ENCODE data around the gene URI1. TPM values are rescaled to one million over a fixed set of nuclear protein-coding genes. Genes with fewer than 3 reads are reported as not detected.

The URI1 gene
- total RNA-seq, 2 experiments from 2014 or later: 45.1 to 79.2 TPM

DNA sequence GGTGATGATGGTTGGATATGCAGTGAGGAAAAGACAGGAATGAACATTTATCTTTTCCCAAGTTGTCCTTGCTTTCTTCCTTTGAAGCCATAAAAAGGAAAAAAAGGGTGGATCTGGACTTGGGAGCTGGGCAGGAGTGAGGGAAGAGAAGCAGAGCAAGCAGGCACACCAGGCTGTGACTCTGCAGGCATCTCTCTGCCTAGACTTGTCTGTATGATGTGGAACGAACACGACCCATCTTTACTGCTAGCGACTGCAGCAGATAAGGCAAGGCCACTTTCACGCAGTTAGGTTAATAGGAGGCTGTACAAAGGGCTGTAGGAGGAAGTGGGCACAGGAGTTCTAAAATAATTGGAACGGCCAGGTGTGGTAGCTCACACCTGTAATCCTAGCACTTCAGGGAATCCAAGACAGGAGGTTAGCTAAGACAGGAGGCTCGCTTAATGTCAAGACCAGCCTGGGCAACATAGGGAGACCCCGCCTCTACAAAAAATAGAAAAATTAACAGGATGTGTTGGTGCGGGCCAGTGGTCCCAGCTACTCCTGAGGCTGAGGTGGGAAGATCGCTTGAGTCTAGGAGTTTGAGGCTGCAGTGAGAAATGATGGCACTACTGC, 961 bp upstream of the URI1 start:
- peaks cover 23% of the 10 kb centered on the region for H4K20me1 ChIP-seq (ENCODE audit: insufficient read depth, low read length)
- peaks cover 37% of the 10 kb centered on the region for H3K4me1 ChIP-seq (ENCODE audit: insufficient read depth, low read length, poor library complexity, severe bottlenecking)
- peak; percentile 17 for DNase-seq (ENCODE audit: low spot score)
- H3K9me3 ChIP-seq (ENCODE audit: low read length): no peaks in the 10 kb centered on the region
- TF ChIP-seq EZH2phosphoT487 (IDR thresholded peaks at IDR 0.05; ENCODE audit: borderline replicate concordance, low read depth, low read length): no peak
- no peak for TF ChIP-seq CTCF (conservative IDR thresholded peaks at IDR 0.05; ENCODE audit: low read length)
- peaks cover 36% of the 10 kb centered on the region for H3K79me2 ChIP-seq (ENCODE audit: insufficient read depth, low read depth, low read length)
- no TSS peak for BruUV-seq (replicated peaks)
- peaks cover 9% of the 10 kb centered on the region for H3K36me3 ChIP-seq (ENCODE audit: insufficient read depth, low read length)
- intact Hi-C loops (cut with micrococcal nuclease; ENCODE audit: unreplicated experiment): no loop called here
- peak overlapping the region; percentile 87; the same call in 1 of the 2 replicates for H2AFZ ChIP-seq (ENCODE audit: low read length)
- no peak overlapping the region for H3K27ac ChIP-seq (ENCODE audit: low read depth, low read length, poor library complexity, severe bottlenecking)
- CTCF ChIA-PET (ENCODE audit: unreplicated experiment): interaction anchor here (1.2 to 1.4 kb wide), 2 partner anchors 10 to 17 kb away, joined by 3 to 5 read pairs; no protein-coding TSS in a partner anchor
- H3K4me2 ChIP-seq (ENCODE audit: low read length): peak overlapping the region; percentile 78
- POLR2A ChIA-PET: interaction anchor here (0.6 to 2.1 kb wide), 17 partner anchors 10 to 637 kb away, joined by 3 to 11 read pairs (median 4); no protein-coding TSS in a partner anchor
- no peaks in the 10 kb centered on the region for H3K9me2 ChIP-seq (ENCODE audit: insufficient read depth, low read length)
- H3K4me3 ChIP-seq (ENCODE audit: low read depth, low read length, poor library complexity, severe bottlenecking): no peak overlapping the region

GRCh38 chr19:29942404-29943261, 594 bp downstream of the URI1 start:
- CTCF ChIA-PET (ENCODE audit: unreplicated experiment): interaction anchor here (1.2 to 1.4 kb wide), 2 partner anchors 12 to 19 kb away, joined by 3 to 5 read pairs; no protein-coding TSS in a partner anchor
- Histone ChIP-seq H3K36me3 (ENCODE audit: insufficient read depth, low read length) (peaks cover 23% of the 10 kb centered on the region), H2AFZ (ENCODE audit: low read length) (peak overlapping the region; percentile 50; the same call in 1 of the 2 replicates), H3K9me3 (ENCODE audit: low read length) (peaks cover 2% of the 10 kb centered on the region; the same call in 1 of the 2 replicates), H3K4me3 (ENCODE audit: low read depth, low read length, poor library complexity, severe bottlenecking) (peak overlapping the region; percentile 78), H3K9me2 (ENCODE audit: insufficient read depth, low read length) (no peaks in the 10 kb centered on the region), H3K27ac (ENCODE audit: low read depth, low read length, poor library complexity, severe bottlenecking) (peak overlapping the region; percentile 47), H3K4me2 (ENCODE audit: low read length) (peak overlapping the region; percentile 78), H3K79me2 (ENCODE audit: insufficient read depth, low read depth, low read length) (peaks cover 51% of the 10 kb centered on the region), H3K4me1 (ENCODE audit: insufficient read depth, low read length, poor library complexity, severe bottlenecking) (peaks cover 37% of the 10 kb centered on the region), H4K20me1 (ENCODE audit: insufficient read depth, low read length) (peaks cover 28% of the 10 kb centered on the region)
- TF ChIP-seq CTCF (conservative IDR thresholded peaks at IDR 0.05; ENCODE audit: low read length) (no peak), EZH2phosphoT487 (IDR thresholded peaks at IDR 0.05; ENCODE audit: borderline replicate concordance, low read depth, low read length) (no peak)
- intact Hi-C loops (cut with micrococcal nuclease; ENCODE audit: unreplicated experiment): no loop called here
- no TSS peak for BruUV-seq (replicated peaks)
- peak; percentile 85 for DNase-seq (ENCODE audit: low spot score)
- POLR2A ChIA-PET: interaction anchor here (0.5 to 1.4 kb wide), 8 partner anchors 16 to 636 kb away, joined by 3 to 11 read pairs (median 3); no protein-coding TSS in a partner anchor
